Pericardium fibroblast (primary cell): Measurements from ENCODE around the gene WSCD2. TPM values are rescaled to one million over a fixed set of nuclear protein-coding genes. Genes with fewer than 3 reads are reported as not detected.

Source experiments
- total RNA-seq: library from RNA; depleted of rRNA; stranded (reverse); fragments of >200 nt; gene quantifications from 2 replicates; pipeline ENCODE4 v1.2.3, GENCODE V29; 2015

The WSCD2 gene
- total RNA-seq = not detected in 2 replicates

GRCh38 chr12:108129017-108129812 is at the start of gene WSCD2:
Gene WSCD2 (plus strand): TSS chr12:108129288. CDS start chr12:108195833, 66,545 bp downstream.

Other genes starting within 250 kb of the WSCD2 start
- gene CMKLR1, start 210.0 kb downstream of the WSCD2 start, total RNA-seq = 2.5 and 6.8 TPM in 2 replicates